Stimulated activated CD4-positive, alpha-beta T cell treated with anti-CD3 and anti-CD28 coated beads, Interleukin-12 subunit alpha, Interleukin-12 subunit beta, amount 100 ng/mL, for 24 hours (primary cell): ENCODE data around the gene ARHGDIG.
"Not testable (repeated sequence)": the region's sequence is repeated elsewhere in the genome, so short reads cannot be mapped to it uniquely, and the experiment has no call there.

ENCODE experiments used
- DNase-seq, 2 experiments: peaks; one replicate each; pipeline ENCODE4 v3.0.0-alpha.2; 2020; ENCODE audit warnings: low read depth in 2 of 2

ARHGDIG gene

GRCh38 chr16:330741-331140 lies 50.4 kb downstream of the ARHGDIG start:
- no peak for DNase-seq

GRCh38 chr16:331181-331814 lies 50.9 kb downstream of the ARHGDIG start:
- not testable (repeated sequence) for DNase-seq
